GM23338 (cell line): Measurements from ENCODE around the gene MAP1LC3A. TPM values are rescaled to one million over a fixed set of nuclear protein-coding genes. Genes with fewer than 3 reads are reported as not detected.

Experiments used
- ATAC-seq: fragments of 200-7000 bp; cut with Tn5 transposase; 3 replicates; pipeline ENCODE4 v1.9.1; 2020
- DNase-seq: peaks from one replicate; pipeline ENCODE4 v3.0.0-alpha.2; 2015; ENCODE audit warnings: low spot score
- H2AFZ ChIP-seq: fragments of 200-600 bp; sonication (generic); 2 replicates; pipeline ENCODE4 v1.8.0; 2016; ENCODE audit warnings: antibody characterized with exemption, mild to moderate bottlenecking, moderate library complexity
- H3F3A ChIP-seq: fragments of 200-600 bp; sonication (generic); replicated peaks from 2 replicates; pipeline ENCODE4 v1.8.0; 2017; ENCODE audit warnings: antibody characterized with exemption, mixed run types, low read depth
- H3K27ac ChIP-seq: fragments of 200-600 bp; sonication (generic); 2 replicates; pipeline ENCODE4 v1.6.1; 2016; ENCODE audit warnings: low read depth
- H3K27me3 ChIP-seq: fragments of 200-600 bp; sonication (generic); 2 replicates; pipeline ENCODE4 v1.8.0; 2016; ENCODE audit warnings: mild to moderate bottlenecking, mixed run types, moderate library complexity; ENCODE audit not compliant: insufficient read depth
- H3K36me3 ChIP-seq: fragments of 200-600 bp; sonication (generic); 2 replicates; pipeline ENCODE4 v1.8.0; 2016; ENCODE audit warnings: mild to moderate bottlenecking; ENCODE audit not compliant: insufficient read depth
- H3K4me1 ChIP-seq: fragments of 200-600 bp; sonication (generic); 2 replicates; pipeline ENCODE4 v1.8.0; 2016; ENCODE audit warnings: mild to moderate bottlenecking, moderate library complexity; ENCODE audit not compliant: insufficient read depth
- H3K4me2 ChIP-seq: fragments of 200-600 bp; sonication (generic); 2 replicates; pipeline ENCODE4 v1.7.1; 2017; ENCODE audit warnings: mixed run types
- H3K4me3 ChIP-seq: fragments of 200-600 bp; sonication (generic); 2 replicates; pipeline ENCODE4 v1.6.1; 2016; ENCODE audit warnings: mixed run types
- H3K79me2 ChIP-seq: fragments of 200-600 bp; sonication (generic); replicated peaks from 2 replicates; pipeline ENCODE4 v1.8.0; 2017; ENCODE audit warnings: mild to moderate bottlenecking; ENCODE audit not compliant: insufficient read depth
- H3K9me2 ChIP-seq: fragments of 200-600 bp; sonication (generic); 2 replicates; pipeline ENCODE4 v1.8.0; 2017; ENCODE audit not compliant: insufficient read depth
- H4K20me1 ChIP-seq: fragments of 200-600 bp; sonication (generic); replicated peaks from 2 replicates; pipeline ENCODE4 v1.8.0; 2017; ENCODE audit warnings: mild to moderate bottlenecking; ENCODE audit not compliant: insufficient read depth
- H3K27ac Mint-ChIP-seq: 2 replicates; pipeline ENCODE4 v1.8.0; 2020; ENCODE audit warnings: inconsistent platforms, mild to moderate bottlenecking, moderate library complexity, mixed read lengths
- H3K27me3 Mint-ChIP-seq: 3 replicates; pipeline ENCODE4 v1.8.0; 2022; ENCODE audit warnings: low read depth, mild to moderate bottlenecking, moderate library complexity, mixed read lengths, inconsistent platforms; ENCODE audit not compliant: insufficient read depth, poor library complexity
- H3K36me3 Mint-ChIP-seq: 3 replicates; pipeline ENCODE4 v1.8.0; 2021; ENCODE audit warnings: low read depth, mild to moderate bottlenecking, inconsistent platforms, moderate library complexity, mixed read lengths
- H3K4me1 Mint-ChIP-seq: 3 replicates; pipeline ENCODE4 v1.8.0; 2020; ENCODE audit warnings: mild to moderate bottlenecking, inconsistent platforms, mixed read lengths
- H3K4me3 Mint-ChIP-seq: 3 replicates; pipeline ENCODE4 v1.8.0; 2021; ENCODE audit warnings: moderate library complexity, mild to moderate bottlenecking, inconsistent platforms, mixed read lengths
- H3K9me3 Mint-ChIP-seq: 3 replicates; pipeline ENCODE4 v1.8.0; 2020; ENCODE audit warnings: moderate library complexity, mild to moderate bottlenecking, inconsistent platforms, mixed read lengths
- CREB1 ChIP-seq: fragments of 250-450 bp; sonication (Bioruptor Pico); IDR thresholded peaks from 2 replicates; pipeline ENCODE4 v1.5.0; 2020; ENCODE audit warnings: low read depth, mild to moderate bottlenecking, moderate library complexity
- CTCF ChIP-seq, 2 experiments: fragments of 200-600 bp in 1 of 2; sonication (generic) in 1 of 2; conservative IDR thresholded peaks; 2 replicates each; pipeline versions ENCODE4 v1.5.1 to v1.6.1; 2016 to 2017; ENCODE audit warnings: antibody characterized with exemption in 2 of 2, low read depth in 2 of 2, mild to moderate bottlenecking in 2 of 2, moderate library complexity in 1 of 2
- EZH2 ChIP-seq: fragments of 200-600 bp; sonication (generic); IDR thresholded peaks from one replicate; pipeline ENCODE4 v1.8.0; 2017; ENCODE audit warnings: antibody characterized with exemption, mild to moderate bottlenecking, low read depth; ENCODE audit not compliant: unreplicated experiment
- EZH2phosphoT487 ChIP-seq: fragments of 200-600 bp; sonication (generic); IDR thresholded peaks from one replicate; pipeline ENCODE4 v1.8.1; 2018; ENCODE audit warnings: antibody characterized with exemption; ENCODE audit not compliant: unreplicated experiment
- JUNB ChIP-seq: IDR thresholded peaks from one replicate; pipeline ENCODE4 v1.6.1; 2016; ENCODE audit warnings: antibody characterized with exemption; ENCODE audit not compliant: unreplicated experiment
- NANOG ChIP-seq: IDR thresholded peaks from 2 replicates; pipeline ENCODE4 v1.6.1; 2016; ENCODE audit warnings: antibody characterized with exemption, borderline replicate concordance
- POLR2AphosphoS5 ChIP-seq: IDR thresholded peaks from 2 replicates; pipeline ENCODE4 v1.6.1; 2016; ENCODE audit warnings: antibody characterized with exemption, low read depth
- REST ChIP-seq: IDR thresholded peaks from one replicate; pipeline ENCODE4 v1.6.1; 2018; ENCODE audit warnings: antibody characterized with exemption; ENCODE audit not compliant: unreplicated experiment
- STAT1 ChIP-seq: IDR thresholded peaks from one replicate; pipeline ENCODE4 v1.6.1; 2016; ENCODE audit warnings: antibody characterized with exemption; ENCODE audit not compliant: unreplicated experiment
- ZNF114 ChIP-seq: fragments of 250-450 bp; sonication (Bioruptor Pico); IDR thresholded peaks from 2 replicates; pipeline ENCODE4 v1.5.0; 2020; ENCODE audit warnings: mild to moderate bottlenecking, moderate library complexity
- ZNF331 ChIP-seq: fragments of 250-450 bp; sonication (Bioruptor Pico); IDR thresholded peaks from 2 replicates; pipeline ENCODE4 v1.5.0; 2020; ENCODE audit warnings: low read depth, mild to moderate bottlenecking, moderate library complexity
- ZNF462 ChIP-seq: fragments of 250-450 bp; sonication (Bioruptor Pico); IDR thresholded peaks from 2 replicates; pipeline ENCODE4 v1.5.0; 2020; ENCODE audit warnings: mild to moderate bottlenecking, moderate library complexity
- polyA plus RNA-seq: library from polyadenylated mRNA; unstranded; fragments of >200 nt; fragmentation: Nextera tagmentation; extraction: Ambion mirVana; gene quantifications from 2 replicates; pipeline ENCODE4 v1.2.1, GENCODE V29; 2016
- total RNA-seq: library from RNA; depleted of rRNA; stranded (reverse); fragments of >200 nt; shearing (Covaris generic); gene quantifications from 2 replicates; pipeline ENCODE4 v1.2.3, GENCODE V29; 2014
- TF ChIP-seq, protein P1 (sequence below): IDR thresholded peaks from 2 replicates; pipeline ENCODE4 v1.6.1; 2016; ENCODE audit warnings: antibody characterized with exemption

Gene MAP1LC3A
- total and polyA plus RNA-seq, 2 experiments from 2014 or later = 15.2 to 15.9 TPM

DNA sequence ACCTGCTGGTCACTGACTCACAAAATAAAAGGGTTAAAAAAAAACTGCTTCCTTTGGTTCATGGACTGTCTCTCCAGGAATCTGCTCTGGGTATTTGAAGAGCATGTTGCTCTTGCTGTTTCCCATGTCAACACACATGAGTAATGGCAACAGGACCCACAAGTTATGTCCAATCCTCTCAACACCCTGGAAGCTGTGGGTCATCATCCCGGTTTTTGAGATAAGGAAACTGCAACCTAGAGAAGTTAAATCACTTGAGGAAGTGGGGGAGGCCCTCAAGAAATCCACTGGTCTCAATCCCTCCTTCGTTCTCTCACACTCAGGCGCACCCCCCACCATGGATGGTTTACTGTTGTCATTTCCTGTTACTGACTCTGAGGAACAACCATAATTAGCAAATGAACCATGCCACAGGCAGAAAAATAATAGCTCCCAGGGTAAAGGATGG, 12.4 kb downstream of the MAP1LC3A start:
- H3K27ac ChIP-seq = 0 out of 2 replicates have a peak overlapping the region, but pooled peaks have one; percentile 66
- no peak for ATAC-seq
- peaks cover 6% of the 10 kb centered on the region; the same call in 1 of the 2 replicates for H3K4me1 ChIP-seq
- no peak overlapping the region; the same call in 1 of the 2 replicates for H3K27ac Mint-ChIP-seq
- TF ChIP-seq ZNF331 (CRISPR knock-in tag) = no peak
- TF ChIP-seq NANOG = no peak
- TF ChIP-seq, protein P1, sequence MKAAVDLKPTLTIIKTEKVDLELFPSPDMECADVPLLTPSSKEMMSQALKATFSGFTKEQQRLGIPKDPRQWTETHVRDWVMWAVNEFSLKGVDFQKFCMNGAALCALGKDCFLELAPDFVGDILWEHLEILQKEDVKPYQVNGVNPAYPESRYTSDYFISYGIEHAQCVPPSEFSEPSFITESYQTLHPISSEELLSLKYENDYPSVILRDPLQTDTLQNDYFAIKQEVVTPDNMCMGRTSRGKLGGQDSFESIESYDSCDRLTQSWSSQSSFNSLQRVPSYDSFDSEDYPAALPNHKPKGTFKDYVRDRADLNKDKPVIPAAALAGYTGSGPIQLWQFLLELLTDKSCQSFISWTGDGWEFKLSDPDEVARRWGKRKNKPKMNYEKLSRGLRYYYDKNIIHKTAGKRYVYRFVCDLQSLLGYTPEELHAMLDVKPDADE = no peak
- TF ChIP-seq REST = no peak
- TF ChIP-seq EZH2phosphoT487 = no peak
- TF ChIP-seq CTCF (conservative IDR thresholded peaks at IDR 0.05; ENCODE audit: low read depth in 2 of 2) = no peak
- TF ChIP-seq STAT1 = no peak
- no peak for TF ChIP-seq EZH2
- TF ChIP-seq ZNF114 (CRISPR knock-in tag) = no peak
- no peak for TF ChIP-seq POLR2AphosphoS5
- no peak for TF ChIP-seq JUNB
- TF ChIP-seq ZNF462 (CRISPR knock-in tag) = no peak
- TF ChIP-seq CREB1 (CRISPR knock-in tag) = no peak
- no peak overlapping the region for H3K4me2 ChIP-seq
- no peaks in the 10 kb centered on the region for H3K36me3 ChIP-seq
- peaks cover 1% of the 10 kb centered on the region for H3K27me3 Mint-ChIP-seq
- no peaks in the 10 kb centered on the region for H3F3A ChIP-seq
- peaks cover 25% of the 10 kb centered on the region for H3K4me1 Mint-ChIP-seq
- H3K4me3 ChIP-seq = no peak overlapping the region
- H4K20me1 ChIP-seq = no peaks in the 10 kb centered on the region
- no peak overlapping the region for H2AFZ ChIP-seq
- no peaks in the 10 kb centered on the region for H3K9me2 ChIP-seq
- no peaks in the 10 kb centered on the region for H3K79me2 ChIP-seq
- no peaks in the 10 kb centered on the region for H3K27me3 ChIP-seq
- DNase-seq = no peak
- peaks cover 9% of the 10 kb centered on the region; the same call in 2 of the 3 replicates for H3K36me3 Mint-ChIP-seq
- no peak overlapping the region for H3K4me3 Mint-ChIP-seq
- H3K9me3 Mint-ChIP-seq = no peaks in the 10 kb centered on the region
